SK-N-SH treated with all-trans-retinoic acid at 6 μM for 48 hours (cell line): ENCODE measurements around the gene OSMR.

Experiments
- ARNTL ChIP-seq: fragments of 450-650 bp; formaldehyde crosslinking; IDR thresholded peaks from 2 replicates; pipeline ENCODE4 v1.5.0; 2020; ENCODE audit warnings: low read depth, mild to moderate bottlenecking, moderate library complexity, borderline replicate concordance
- ESRRG ChIP-seq: fragments of 250-450 bp; sonication (Bioruptor Pico); IDR thresholded peaks from 2 replicates; pipeline ENCODE4 v1.6.1; 2021; ENCODE audit warnings: mild to moderate bottlenecking
- GLIS3 ChIP-seq: fragments of 250-450 bp; sonication (Bioruptor Pico); IDR thresholded peaks from 2 replicates; pipeline ENCODE4 v1.5.0; 2020; ENCODE audit warnings: mild to moderate bottlenecking, moderate library complexity
- OSR1 ChIP-seq: fragments of 250-450 bp; sonication (Bioruptor Pico); IDR thresholded peaks from 2 replicates; pipeline ENCODE4 v1.8.0; 2022; ENCODE audit warnings: moderate library complexity, mild to moderate bottlenecking, inconsistent platforms
- RARB ChIP-seq: fragments of 250-450 bp; sonication (Bioruptor Pico); IDR thresholded peaks from 2 replicates; pipeline ENCODE4 v1.8.0; 2021; ENCODE audit warnings: mild to moderate bottlenecking, moderate library complexity
- TCF4 ChIP-seq: fragments of 250-450 bp; sonication (Bioruptor Pico); IDR thresholded peaks from 2 replicates; pipeline ENCODE4 v1.8.0; 2021; ENCODE audit warnings: mild to moderate bottlenecking, moderate library complexity, borderline replicate concordance
- ZFP3 ChIP-seq: fragments of 250-450 bp; sonication (Bioruptor Pico); IDR thresholded peaks from 2 replicates; pipeline ENCODE4 v1.5.0; 2020; ENCODE audit warnings: mild to moderate bottlenecking, moderate library complexity
- ZFP30 ChIP-seq: fragments of 450-650 bp; formaldehyde crosslinking; IDR thresholded peaks from 2 replicates; pipeline ENCODE4 v1.5.0; 2022; ENCODE audit warnings: mild to moderate bottlenecking, moderate library complexity
- ZNF8 ChIP-seq: fragments of 450-650 bp; formaldehyde crosslinking; IDR thresholded peaks from 2 replicates; pipeline ENCODE4 v1.5.0; 2020; ENCODE audit warnings: mild to moderate bottlenecking, moderate library complexity
- TF ChIP-seq, protein P1 (sequence below): fragments of 250-450 bp; sonication (Bioruptor Pico); IDR thresholded peaks from 2 replicates; pipeline ENCODE4 v1.5.1; 2020; ENCODE audit warnings: low read depth, mild to moderate bottlenecking, moderate library complexity
- TF ChIP-seq, protein P2 (sequence below): fragments of 250-450 bp; sonication (Bioruptor Pico); IDR thresholded peaks from 2 replicates; pipeline ENCODE4 v1.8.0; 2021; ENCODE audit warnings: low read depth, mild to moderate bottlenecking, moderate library complexity, borderline replicate concordance
- TF ChIP-seq, protein P3 (sequence below): fragments of 250-450 bp; sonication (Bioruptor Pico); IDR thresholded peaks from 2 replicates; pipeline ENCODE4 v1.8.0; 2020; ENCODE audit warnings: mild to moderate bottlenecking, moderate library complexity, borderline replicate concordance

DNA sequence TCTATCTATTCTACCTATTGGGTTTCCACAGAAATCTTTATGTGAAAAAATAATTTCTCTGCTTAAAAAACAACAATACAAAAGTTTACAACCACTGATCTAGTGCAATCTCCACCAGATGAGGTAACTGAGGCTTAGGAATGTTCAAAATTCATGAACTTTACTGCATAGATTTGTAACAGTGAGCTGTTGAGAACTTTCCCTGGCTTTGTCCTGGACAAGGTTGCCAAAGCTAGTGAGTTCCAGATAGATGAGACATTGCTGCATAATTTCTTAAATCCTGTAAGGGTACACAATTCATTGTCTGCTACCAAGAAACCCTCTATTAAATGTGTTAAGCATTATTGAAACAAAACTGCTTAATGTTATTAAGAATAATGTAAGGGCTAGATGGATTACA, 102.7 kb downstream of the OSMR start:
- TF ChIP-seq, protein P1, sequence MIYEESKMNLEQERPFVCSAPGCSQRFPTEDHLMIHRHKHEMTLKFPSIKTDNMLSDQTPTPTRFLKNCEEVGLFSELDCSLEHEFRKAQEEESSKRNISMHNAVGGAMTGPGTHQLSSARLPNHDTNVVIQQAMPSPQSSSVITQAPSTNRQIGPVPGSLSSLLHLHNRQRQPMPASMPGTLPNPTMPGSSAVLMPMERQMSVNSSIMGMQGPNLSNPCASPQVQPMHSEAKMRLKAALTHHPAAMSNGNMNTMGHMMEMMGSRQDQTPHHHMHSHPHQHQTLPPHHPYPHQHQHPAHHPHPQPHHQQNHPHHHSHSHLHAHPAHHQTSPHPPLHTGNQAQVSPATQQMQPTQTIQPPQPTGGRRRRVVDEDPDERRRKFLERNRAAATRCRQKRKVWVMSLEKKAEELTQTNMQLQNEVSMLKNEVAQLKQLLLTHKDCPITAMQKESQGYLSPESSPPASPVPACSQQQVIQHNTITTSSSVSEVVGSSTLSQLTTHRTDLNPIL = no peak
- TF ChIP-seq ZFP3 (CRISPR knock-in tag) (no peak), ARNTL (CRISPR knock-in tag) (no peak), RARB (no peak), ZNF8 (CRISPR knock-in tag) (no peak), ZFP30 (CRISPR knock-in tag) (no peak), GLIS3 (CRISPR knock-in tag) (no peak), ESRRG (CRISPR knock-in tag) (no peak), OSR1 (CRISPR knock-in tag) (no peak), TCF4 (CRISPR knock-in tag) (no peak)
- TF ChIP-seq, protein P2, sequence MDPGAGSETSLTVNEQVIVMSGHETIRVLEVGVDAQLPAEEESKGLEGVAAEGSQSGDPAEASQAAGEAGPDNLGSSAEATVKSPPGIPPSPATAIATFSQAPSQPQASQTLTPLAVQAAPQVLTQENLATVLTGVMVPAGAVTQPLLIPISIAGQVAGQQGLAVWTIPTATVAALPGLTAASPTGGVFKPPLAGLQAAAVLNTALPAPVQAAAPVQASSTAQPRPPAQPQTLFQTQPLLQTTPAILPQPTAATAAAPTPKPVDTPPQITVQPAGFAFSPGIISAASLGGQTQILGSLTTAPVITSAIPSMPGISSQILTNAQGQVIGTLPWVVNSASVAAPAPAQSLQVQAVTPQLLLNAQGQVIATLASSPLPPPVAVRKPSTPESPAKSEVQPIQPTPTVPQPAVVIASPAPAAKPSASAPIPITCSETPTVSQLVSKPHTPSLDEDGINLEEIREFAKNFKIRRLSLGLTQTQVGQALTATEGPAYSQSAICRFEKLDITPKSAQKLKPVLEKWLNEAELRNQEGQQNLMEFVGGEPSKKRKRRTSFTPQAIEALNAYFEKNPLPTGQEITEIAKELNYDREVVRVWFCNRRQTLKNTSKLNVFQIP (CRISPR knock-in tag) = no peak
- TF ChIP-seq, protein P3, sequence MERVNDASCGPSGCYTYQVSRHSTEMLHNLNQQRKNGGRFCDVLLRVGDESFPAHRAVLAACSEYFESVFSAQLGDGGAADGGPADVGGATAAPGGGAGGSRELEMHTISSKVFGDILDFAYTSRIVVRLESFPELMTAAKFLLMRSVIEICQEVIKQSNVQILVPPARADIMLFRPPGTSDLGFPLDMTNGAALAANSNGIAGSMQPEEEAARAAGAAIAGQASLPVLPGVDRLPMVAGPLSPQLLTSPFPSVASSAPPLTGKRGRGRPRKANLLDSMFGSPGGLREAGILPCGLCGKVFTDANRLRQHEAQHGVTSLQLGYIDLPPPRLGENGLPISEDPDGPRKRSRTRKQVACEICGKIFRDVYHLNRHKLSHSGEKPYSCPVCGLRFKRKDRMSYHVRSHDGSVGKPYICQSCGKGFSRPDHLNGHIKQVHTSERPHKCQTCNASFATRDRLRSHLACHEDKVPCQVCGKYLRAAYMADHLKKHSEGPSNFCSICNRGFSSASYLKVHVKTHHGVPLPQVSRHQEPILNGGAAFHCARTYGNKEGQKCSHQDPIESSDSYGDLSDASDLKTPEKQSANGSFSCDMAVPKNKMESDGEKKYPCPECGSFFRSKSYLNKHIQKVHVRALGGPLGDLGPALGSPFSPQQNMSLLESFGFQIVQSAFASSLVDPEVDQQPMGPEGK (CRISPR knock-in tag) = no peak
